T-helper 1 cell treated with Interleukin-12 subunit alpha and Interleukin-12 subunit beta and Interleukin-4 antibody, amounts not matched to agents 30 ng/mL and 1 ng/mL, for 36 hours (primary cell): ENCODE results near the gene PAX3. TPM values are rescaled to one million over a fixed set of nuclear protein-coding genes. Genes with fewer than 3 reads are reported as not detected.

Experiments
- intact Hi-C: fragments of 100-400 bp; cut with micrococcal nuclease; formaldehyde crosslinking; loops from one replicate; pipeline ENCODE4 v1.15.1; 2024
- total RNA-seq: library from RNA; stranded (reverse); gene quantifications from 2 replicates; pipeline ENCODE4 v1.2.3, GENCODE V29; 2022

PAX3 gene
- total RNA-seq, 1 donor from 2014 or later: not detected

GRCh38 chr2:222281506-222281905, 17.3 kb downstream of the PAX3 start:
- intact Hi-C loops: no loop called here

DNA sequence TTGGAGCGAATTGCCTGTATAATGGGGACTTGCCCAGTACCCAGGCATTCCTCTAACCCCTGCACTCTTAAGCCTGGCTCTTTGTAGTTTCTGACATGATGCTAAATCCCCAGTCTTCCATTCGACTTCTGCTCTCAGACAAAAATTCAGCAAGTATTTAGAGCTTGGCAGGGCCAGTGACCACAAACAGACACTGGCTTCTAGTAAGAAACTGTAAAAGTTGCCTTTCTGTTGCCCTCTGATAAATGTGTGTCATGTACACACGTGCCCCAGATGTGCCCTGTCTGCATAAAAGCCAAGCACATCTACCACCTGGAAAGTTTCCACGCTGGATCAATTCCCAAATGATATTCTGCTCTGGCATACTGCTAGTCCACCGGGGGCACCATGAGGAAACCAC, 18.0 kb downstream of the PAX3 start:
- intact Hi-C loops: no loop called here

DNA sequence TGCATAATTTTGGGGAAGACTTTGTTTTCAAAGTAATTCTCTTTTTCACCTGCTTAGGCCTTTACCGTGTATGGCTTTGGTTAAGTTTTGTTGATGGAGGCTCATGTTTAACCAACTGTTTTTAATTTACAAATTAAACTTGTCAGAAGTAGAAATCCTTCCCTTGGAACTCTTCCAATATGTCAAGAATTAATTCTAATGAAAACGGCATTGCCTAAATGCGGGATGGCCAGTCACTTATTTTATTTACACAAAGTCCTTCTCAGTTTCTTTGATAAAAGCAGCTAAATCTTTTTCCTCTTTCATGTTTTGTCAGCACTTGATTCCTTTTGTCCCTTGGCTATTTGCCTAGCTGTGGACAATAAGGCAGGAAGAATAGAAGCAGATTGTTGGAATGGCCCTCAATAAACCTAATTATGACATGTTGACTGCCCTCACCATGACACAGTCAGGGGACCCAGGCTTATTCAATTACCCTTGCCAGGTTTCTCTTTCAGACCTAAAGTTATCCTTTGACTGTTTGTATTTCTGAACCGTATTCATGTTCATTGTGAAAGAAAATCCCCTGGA, 26.3 kb downstream of the PAX3 start:
- intact Hi-C loops: no loop called here

DNA sequence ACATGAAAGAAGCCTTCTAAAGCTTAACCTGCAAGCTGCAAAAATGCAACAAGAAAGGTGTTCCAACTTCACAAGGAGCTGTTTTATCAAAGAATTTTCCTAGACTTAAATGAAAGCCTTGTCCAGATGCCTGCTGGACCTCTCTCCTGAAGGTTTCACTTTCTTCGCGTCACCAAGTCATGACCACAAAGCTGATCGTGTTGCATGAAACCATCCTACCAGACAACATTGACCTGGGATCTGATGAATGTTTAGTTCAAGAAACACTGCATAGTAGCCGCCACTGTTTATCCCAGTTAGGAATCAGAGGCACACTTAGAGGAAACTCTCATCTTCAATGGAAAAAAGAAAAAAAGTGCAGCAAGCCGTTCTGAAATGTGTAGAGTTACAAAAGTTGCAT, 26.9 kb downstream of the PAX3 start:
- intact Hi-C loops: no loop called here

DNA sequence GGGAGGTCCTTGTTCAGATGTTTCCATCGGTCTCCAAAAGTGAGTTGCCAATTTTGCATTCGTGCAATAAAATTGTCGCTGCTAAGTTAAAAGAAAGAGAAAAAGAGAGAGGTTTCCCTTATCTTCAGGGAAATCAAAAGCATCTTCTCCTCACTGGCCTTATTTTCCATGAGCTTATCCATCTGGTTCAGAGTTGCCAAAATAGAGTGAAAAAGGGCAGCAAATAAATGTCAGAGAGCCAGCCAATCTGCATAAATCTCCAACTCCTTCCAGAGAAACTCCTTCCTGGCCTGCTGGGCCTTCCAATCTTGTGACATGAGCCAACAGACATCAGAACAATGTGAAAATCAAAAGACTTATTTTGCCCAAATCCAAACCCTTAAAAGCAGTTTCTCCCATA, 28.4 kb downstream of the PAX3 start:
- intact Hi-C loops: no loop called here

DNA sequence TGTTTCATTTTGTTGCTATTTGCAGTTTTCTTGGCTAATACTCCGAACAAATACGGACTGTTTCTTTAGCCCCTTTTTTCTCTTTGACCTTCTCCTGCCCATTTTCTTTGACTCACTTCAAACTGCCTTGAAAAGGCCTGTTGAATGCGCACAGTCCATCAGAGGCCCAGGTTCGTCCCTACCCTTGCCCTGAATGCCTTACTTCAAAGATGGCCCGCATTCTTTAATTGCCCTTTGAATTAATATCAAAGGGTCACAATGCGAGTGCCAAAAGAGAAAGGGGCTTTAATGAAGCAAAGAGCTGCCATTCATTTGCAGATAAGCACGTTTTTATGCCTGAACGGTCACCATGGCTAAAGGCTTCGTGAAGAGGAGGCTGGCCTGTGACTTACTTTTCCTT, 29.7 kb downstream of the PAX3 start:
- intact Hi-C loops: no loop called here

DNA sequence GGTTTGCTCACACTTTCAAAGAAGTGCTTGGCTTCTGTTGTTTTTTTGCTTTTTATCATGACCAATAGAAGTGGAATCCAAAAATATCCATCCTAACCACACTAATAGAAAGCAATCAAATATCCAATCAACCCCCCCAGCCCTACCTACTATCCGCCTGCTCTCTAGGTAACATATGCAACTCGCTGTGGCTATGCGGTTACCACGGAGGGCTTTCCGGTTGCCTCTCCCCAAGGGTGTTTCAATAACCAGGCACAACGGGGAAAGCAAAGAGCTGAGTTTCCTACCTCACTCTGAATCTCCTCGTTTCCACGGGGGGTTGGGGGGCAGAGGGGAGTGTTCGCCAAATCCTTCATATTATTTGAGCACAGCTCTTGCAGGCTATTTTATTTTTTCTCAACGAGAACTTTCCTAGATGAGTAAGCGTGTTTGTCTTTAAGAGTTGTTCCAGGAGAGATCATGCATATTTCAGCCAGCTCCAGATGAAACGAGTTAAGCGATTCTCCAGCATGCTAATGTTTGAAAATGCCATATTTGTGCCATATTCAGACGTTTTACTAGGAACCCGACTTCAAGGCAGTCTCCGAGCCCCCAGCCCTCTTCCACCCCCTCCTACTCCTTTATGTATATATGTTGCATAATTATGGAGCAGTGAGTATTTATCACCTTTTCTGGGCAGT, 30.3 kb downstream of the PAX3 start:
- intact Hi-C loops: no loop called here

GRCh38 chr2:222264791-222265320, 33.9 kb downstream of the PAX3 start:
- intact Hi-C loops: no loop called here

GRCh38 chr2:222261504-222261903, 37.3 kb downstream of the PAX3 start:
- intact Hi-C loops: no loop called here

DNA sequence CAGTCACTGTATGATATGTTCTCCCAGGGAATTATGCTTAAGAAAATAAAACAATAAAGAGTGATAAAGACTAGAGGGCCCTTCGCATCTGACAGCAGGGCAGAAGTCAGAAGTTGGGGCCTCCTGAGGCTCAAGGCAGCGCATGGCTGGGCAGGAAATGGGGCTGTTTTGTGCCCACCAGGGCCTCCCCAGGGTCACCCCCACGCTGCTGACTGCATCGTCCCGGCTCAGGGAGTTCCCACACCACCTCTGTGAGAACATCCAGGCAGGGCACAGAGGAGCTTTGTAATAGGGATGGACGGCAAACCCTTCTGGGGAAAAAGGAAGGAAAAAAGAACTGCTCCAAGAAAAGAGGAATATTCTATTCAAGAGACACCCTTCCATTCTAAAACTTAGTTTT, 41.2 kb downstream of the PAX3 start:
- intact Hi-C loops: no loop called here

DNA sequence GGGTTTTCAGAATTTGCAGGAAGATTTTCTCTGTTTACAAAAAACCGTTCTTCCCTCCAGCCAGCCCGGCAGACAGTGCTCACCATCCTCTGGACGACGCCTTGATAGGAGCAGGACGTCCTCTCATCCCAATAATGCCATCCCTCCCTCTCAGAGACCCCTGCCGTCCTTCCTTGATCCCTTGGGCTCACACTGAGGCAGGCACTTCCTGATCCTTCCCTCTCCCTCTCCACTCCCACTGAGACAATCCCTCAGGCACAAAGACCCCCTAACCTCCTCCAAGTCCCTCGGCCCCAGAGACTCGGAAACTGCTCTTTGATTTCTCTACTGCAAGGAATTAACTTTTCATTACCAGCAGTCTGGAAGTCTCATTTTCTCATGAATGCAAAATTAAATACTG, 42.5 kb downstream of the PAX3 start:
- intact Hi-C loops: no loop called here

- intact Hi-C loops: no loop called here
Measured at GRCh38 chr2:222255090-222255489, 43.7 kb downstream of the PAX3 start.

GRCh38 chr2:222250313-222250712, 48.5 kb downstream of the PAX3 start:
- intact Hi-C loops: no loop called here

GRCh38 chr2:222249444-222249843, 49.4 kb downstream of the PAX3 start:
- intact Hi-C loops: no loop called here

GRCh38 chr2:222248818-222249217, 50.0 kb downstream of the PAX3 start:
- intact Hi-C loops: no loop called here

DNA sequence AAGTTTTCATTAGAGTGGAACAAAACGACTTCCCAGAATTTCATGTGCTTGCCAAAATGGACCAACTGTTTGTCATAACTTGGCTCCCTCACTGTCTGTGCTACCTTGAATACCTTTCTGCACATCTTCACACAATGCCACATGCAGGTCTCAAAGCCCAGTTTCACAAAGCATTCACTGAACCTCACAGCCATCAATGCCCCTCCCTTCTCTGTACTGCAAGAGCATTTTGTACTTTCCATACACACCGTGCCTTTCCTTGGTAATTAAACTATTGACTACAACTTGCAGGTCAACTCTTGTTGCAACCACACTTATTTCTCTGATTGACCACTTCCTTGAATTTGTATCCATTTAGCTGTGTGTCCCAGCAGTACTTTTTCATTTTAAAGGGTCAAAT, 50.5 kb downstream of the PAX3 start:
- intact Hi-C loops: no loop called here

DNA sequence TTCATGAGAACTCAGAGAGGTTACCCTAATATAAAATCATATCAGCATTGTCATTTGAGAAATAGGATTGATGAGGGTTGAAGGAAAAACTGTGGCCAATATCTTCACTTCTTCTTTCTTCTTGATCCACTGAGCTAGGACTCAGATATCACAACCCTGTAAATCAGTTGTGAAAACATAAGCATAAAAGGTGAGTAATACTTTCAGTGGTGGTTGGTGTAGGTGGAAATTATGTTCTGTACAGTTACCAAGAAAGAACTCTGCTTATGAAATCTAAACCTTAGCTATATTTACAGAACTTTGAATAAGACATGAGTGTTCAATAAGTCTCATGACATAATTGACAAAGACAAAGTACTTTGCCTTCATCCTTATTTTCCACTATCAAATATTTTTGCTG, 56.3 kb downstream of the PAX3 start:
- intact Hi-C loops: no loop called here

- intact Hi-C loops: no loop called here
Measured at GRCh38 chr2:222241128-222241870, 57.5 kb downstream of the PAX3 start.

DNA sequence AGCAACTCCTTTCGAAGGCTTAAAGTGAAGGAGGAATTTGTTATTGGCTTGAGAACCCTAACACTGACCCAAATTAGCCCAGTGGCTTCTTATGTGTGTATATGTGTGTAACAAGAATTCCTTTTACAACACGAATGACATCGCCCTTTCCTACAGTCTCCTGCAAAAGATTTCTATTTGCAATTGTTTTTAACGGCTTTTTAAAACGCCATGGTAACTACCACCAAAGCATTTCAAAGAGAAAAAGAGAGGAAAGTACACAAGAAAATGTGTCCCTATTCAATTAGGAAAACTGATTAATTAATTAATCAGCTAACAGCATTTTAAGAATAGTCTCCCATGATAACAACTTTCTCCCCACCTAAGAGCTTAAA, 58.1 kb downstream of the PAX3 start:
- intact Hi-C loops: no loop called here

GRCh38 chr2:222239945-222240675, 58.7 kb downstream of the PAX3 start:
- intact Hi-C loops: no loop called here

- intact Hi-C loops: no loop called here
Measured at GRCh38 chr2:222239091-222239490, 59.7 kb downstream of the PAX3 start.

- intact Hi-C loops: no loop called here
Measured at GRCh38 chr2:222238072-222238471, 60.7 kb downstream of the PAX3 start.
